ENCODE data around the gene CD34.

Gene CD34, protein sequence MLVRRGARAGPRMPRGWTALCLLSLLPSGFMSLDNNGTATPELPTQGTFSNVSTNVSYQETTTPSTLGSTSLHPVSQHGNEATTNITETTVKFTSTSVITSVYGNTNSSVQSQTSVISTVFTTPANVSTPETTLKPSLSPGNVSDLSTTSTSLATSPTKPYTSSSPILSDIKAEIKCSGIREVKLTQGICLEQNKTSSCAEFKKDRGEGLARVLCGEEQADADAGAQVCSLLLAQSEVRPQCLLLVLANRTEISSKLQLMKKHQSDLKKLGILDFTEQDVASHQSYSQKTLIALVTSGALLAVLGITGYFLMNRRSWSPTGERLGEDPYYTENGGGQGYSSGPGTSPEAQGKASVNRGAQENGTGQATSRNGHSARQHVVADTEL

GRCh38 chr1:207910591-207911354 lies at the start of gene CD34:
CD34 (minus strand) TSS chr1:207911125; CDS start chr1:207911080, 45 bp downstream.
- TF ChIP-seq CTCF (conservative IDR thresholded peaks at IDR 0.05): no peak
- H3K27ac ChIP-seq: no peak within 1 kb of the TSS

DNA sequence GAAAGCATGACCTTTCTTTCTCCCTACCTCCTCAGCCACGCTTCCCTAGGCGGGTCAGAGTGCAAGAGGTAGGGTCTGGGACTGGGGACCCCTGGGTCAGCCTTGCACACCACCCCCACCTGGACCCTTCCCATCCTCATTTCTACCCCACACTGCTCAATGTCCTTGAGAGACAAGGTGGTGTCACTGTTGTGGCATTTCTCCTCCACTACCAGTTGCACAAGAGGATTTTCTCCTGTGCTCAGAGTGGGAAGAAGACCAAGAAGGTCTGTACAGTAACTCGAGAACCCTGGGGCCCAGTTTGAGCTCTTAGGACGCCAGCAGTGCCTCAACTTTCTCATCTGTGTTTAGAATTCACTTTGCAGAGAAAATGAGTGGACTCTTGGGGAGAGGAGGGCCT lies 49.4 kb upstream of the CD34 start:
- TF ChIP-seq CTCF (conservative IDR thresholded peaks at IDR 0.05): no peak
- H3K27ac ChIP-seq: no peak overlapping the region

DNA sequence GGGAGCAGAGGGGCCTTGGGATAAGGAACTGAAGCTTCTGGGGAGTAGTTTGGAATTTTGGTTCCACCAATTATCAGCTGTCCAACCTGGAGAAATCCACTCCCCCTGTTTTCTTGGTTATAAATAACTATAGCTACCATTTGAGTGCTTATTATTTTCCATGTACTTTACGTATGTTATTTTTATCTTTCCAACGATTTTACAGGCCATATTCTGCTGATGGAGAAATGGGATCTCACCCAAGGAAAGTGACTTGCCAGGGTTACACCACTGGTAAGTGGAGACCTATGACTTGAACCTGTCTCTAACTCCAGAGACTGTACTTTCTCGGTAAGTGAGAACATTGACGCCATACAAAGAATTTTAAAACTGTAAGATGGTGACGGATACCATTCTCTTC lies 49.0 kb upstream of the CD34 start:
- no peak overlapping the region for H3K27ac ChIP-seq

GRCh38 chr1:207959141-207959825 lies 48.4 kb upstream of the CD34 start:
- no peak overlapping the region for H3K27ac ChIP-seq
- TF ChIP-seq CTCF (conservative IDR thresholded peaks at IDR 0.05): no peak

More for the DNA sequence above, 49.0 kb upstream of the CD34 start:
- TF ChIP-seq CTCF (conservative IDR thresholded peaks at IDR 0.05): no peak

GRCh38 chr1:207958376-207959139 lies 47.6 kb upstream of the CD34 start:
- TF ChIP-seq CTCF (conservative IDR thresholded peaks at IDR 0.05): no peak
- no peak overlapping the region for H3K27ac ChIP-seq

DNA sequence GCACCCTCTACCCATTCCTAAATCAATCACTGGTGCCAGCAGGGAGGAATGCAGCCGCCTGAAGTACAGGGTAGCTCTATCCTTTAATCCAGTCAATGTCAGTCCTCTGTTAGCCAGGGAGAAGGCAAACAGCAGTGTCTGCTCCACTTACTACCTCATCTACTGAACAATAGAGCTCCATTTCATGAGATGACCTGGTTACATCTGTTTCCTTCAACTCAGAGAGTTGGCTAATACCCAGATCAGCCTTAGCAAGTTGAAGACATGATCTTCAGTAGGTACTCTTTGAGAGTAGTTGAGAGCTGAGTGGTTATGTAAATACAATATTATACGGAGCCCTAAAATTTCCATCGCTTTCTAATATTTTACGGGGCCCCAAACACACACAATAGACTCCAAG lies 46.1 kb upstream of the CD34 start:
- no peak for TF ChIP-seq CTCF (conservative IDR thresholded peaks at IDR 0.05)
- H3K27ac ChIP-seq: no peak overlapping the region

Measured in VCaP (cell line).